Measurements from ENCODE around the gene AGAP1. TPM values are rescaled to one million over a fixed set of nuclear protein-coding genes. Genes with fewer than 3 reads are reported as not detected.
A peak's percentile ranks its signal among the peaks of the same experiment; 100 is the strongest.

Gene AGAP1
- total RNA-seq, 1 donor from 2014 or later: 18.3 TPM

DNA sequence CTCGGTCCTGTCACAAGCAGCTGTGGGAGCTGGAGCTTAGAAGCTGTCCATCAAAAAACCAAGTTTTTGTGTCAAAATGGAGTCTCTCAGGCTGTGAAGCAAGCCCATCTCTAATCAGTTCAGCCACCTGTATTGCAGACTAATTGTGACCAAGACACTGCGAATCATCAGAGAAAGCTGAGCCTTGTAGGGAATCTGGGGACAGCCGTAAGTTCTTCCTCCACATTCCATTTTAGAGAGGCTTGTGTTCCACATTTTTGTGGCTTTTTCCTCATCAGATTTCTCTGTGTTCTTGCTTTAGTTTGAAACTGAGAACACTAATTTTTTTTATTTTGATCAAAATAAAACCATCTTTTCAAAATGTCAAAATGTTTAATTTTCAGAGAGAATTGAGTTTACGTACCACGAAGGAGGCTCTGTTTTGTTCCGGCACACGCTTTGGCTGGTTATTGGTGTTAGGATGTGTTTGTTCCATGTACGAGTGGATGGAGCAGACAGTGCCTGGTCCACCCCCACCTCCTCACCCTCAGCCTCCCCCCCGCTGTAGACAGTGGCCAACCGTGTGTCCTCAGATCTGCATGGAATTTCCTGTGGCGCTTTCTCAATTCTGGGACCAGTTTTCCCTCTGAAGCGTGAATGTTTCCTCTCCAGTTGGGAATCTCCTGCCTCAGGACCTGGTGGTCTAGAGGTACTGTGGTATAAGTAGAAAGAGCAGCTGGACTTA is 140.8 kb downstream of the AGAP1 start:
- no peaks in the 10 kb centered on the region for H3K9me3 ChIP-seq (ENCODE audit: control insufficient read depth in 3 of 3, low read length in 3 of 3)
- H3K4me3 ChIP-seq (ENCODE audit: low read length in 3 of 3): no peak overlapping the region
- no peaks in the 10 kb centered on the region for H3K27me3 ChIP-seq (ENCODE audit: control insufficient read depth in 3 of 3, insufficient read depth in 3 of 3, low read length in 3 of 3)
- H3K27ac ChIP-seq (ENCODE audit: low read depth, low read length): no peak overlapping the region
- H3K9ac ChIP-seq (ENCODE audit: low read depth in 1 of 3, low read length in 3 of 3): no peak overlapping the region
- H3K4me1 ChIP-seq (ENCODE audit: control insufficient read depth in 3 of 3, insufficient read depth in 3 of 3, low read length in 3 of 3): peaks cover 8 to 18% (median 12%) of the 10 kb centered on the region in 3 donors
- no peaks in the 10 kb centered on the region for H3K36me3 ChIP-seq (ENCODE audit: control insufficient read depth in 3 of 3, insufficient read depth in 3 of 3, low read length in 3 of 3)

DNA sequence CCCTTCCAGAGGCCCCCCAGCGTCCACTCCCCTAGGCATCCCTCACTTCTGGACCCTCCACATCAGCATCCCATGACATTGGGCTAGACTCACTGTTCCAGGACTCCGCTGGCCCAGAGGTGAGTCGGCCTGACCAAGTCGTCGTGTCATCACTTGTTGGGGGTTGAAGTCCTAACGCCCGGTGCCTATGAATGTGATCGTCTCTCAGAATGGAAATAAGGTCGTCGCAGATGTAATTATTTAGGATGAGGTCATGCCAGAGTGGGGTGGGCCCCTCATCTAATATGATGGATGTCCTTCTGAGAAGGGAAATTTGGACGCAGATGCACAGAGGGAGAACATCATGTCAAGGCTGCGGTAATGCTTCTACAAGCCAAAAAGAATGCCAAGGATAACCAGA is 142.7 kb downstream of the AGAP1 start:
- Histone ChIP-seq H3K4me1 (ENCODE audit: control insufficient read depth in 3 of 3, insufficient read depth in 3 of 3, low read length in 3 of 3) (peaks cover 24 to 37% (median 28%) of the 10 kb centered on the region in 3 donors), H3K9me3 (ENCODE audit: control insufficient read depth in 3 of 3, low read length in 3 of 3) (no peaks in the 10 kb centered on the region), H3K4me3 (ENCODE audit: low read length in 3 of 3) (no peak overlapping the region), H3K9ac (ENCODE audit: low read depth in 1 of 3, low read length in 3 of 3) (no peak overlapping the region), H3K27me3 (ENCODE audit: control insufficient read depth in 3 of 3, insufficient read depth in 3 of 3, low read length in 3 of 3) (no peaks in the 10 kb centered on the region), H3K36me3 (ENCODE audit: control insufficient read depth in 3 of 3, insufficient read depth in 3 of 3, low read length in 3 of 3) (no peaks in the 10 kb centered on the region), H3K27ac (ENCODE audit: low read depth, low read length) (no peak overlapping the region)

DNA sequence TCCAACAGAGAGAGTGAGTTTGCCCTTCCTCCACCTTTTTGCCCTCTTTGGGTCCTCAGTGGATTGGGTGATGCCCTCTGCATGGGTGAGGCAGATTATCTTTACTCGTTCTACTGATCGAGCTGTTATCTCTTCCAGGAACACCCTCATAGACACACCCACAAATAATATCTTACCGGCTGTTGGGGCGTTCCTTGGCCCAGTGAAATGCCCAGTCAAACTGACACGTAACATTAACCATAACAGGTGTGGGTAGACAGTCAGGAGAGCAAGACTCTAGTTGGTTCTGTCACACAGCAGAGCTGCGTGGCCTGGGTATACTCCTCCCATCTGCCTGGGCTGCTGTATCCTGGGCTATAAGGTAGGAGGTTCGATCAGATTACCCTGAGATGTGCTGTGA is 144.1 kb downstream of the AGAP1 start:
- Histone ChIP-seq H3K4me3 (ENCODE audit: low read length in 3 of 3) (no peak overlapping the region), H3K27me3 (ENCODE audit: control insufficient read depth in 3 of 3, insufficient read depth in 3 of 3, low read length in 3 of 3) (no peaks in the 10 kb centered on the region), H3K9ac (ENCODE audit: low read depth in 1 of 3, low read length in 3 of 3) (no peak overlapping the region), H3K27ac (ENCODE audit: low read depth, low read length) (no peak overlapping the region), H3K9me3 (ENCODE audit: control insufficient read depth in 3 of 3, low read length in 3 of 3) (no peaks in the 10 kb centered on the region), H3K36me3 (ENCODE audit: control insufficient read depth in 3 of 3, insufficient read depth in 3 of 3, low read length in 3 of 3) (no peaks in the 10 kb centered on the region), H3K4me1 (ENCODE audit: control insufficient read depth in 3 of 3, insufficient read depth in 3 of 3, low read length in 3 of 3) (peaks cover 34 to 47% (median 39%) of the 10 kb centered on the region in 3 donors)

DNA sequence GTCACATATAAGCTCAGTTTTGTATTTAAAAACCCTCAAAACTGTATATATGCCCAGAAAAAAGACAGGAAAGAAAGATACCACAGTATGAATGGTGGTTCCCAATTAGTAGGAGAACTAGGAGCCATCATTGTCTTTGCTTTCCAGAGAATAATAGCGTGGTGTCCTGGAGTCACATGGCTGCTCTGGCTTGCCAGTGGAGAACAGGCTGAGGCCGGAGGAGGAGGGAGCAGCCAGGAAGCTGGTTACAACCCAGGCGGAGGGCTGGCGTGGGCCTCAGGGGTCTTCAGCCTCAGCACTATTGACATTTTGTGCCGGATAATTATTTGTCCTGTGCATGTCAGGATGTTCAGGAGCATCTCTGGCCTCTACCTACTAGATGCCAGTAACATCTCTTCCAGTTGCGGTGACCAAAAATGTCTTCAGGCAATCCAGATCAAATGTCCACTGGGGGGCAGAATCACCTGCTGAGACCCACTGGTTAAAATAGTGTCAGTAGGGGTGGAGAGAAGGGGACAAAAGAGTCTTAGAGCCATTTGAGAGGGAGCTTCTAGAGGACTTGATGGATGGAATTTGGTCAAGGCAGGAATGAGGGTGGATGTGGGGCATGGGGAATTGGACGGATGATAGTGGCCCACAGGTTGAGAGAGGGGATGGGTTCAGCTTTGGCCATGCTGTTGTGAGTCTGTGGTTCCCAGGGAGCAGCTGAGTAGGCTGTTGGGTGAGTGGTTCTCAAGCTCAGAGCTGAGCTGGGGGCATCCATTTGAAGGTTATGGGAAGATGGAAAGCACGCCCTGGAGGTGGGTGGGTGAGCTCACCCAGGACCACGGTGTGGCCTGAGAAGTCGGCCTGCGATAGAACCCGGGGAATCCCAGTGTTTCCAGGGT is 144.9 kb downstream of the AGAP1 start:
- H3K27ac ChIP-seq (ENCODE audit: low read depth, low read length): peak overlapping the region; percentile 62
- H3K9ac ChIP-seq (ENCODE audit: low read depth in 1 of 3, low read length in 3 of 3): no peak overlapping the region
- no peak overlapping the region for H3K4me3 ChIP-seq (ENCODE audit: low read length in 3 of 3)
- peaks cover 34 to 48% (median 40%) of the 10 kb centered on the region in 3 donors for H3K4me1 ChIP-seq (ENCODE audit: control insufficient read depth in 3 of 3, insufficient read depth in 3 of 3, low read length in 3 of 3)
- no peaks in the 10 kb centered on the region for H3K9me3 ChIP-seq (ENCODE audit: control insufficient read depth in 3 of 3, low read length in 3 of 3)
- H3K27me3 ChIP-seq (ENCODE audit: control insufficient read depth in 3 of 3, insufficient read depth in 3 of 3, low read length in 3 of 3): no peaks in the 10 kb centered on the region
- no peaks in the 10 kb centered on the region for H3K36me3 ChIP-seq (ENCODE audit: control insufficient read depth in 3 of 3, insufficient read depth in 3 of 3, low read length in 3 of 3)

DNA sequence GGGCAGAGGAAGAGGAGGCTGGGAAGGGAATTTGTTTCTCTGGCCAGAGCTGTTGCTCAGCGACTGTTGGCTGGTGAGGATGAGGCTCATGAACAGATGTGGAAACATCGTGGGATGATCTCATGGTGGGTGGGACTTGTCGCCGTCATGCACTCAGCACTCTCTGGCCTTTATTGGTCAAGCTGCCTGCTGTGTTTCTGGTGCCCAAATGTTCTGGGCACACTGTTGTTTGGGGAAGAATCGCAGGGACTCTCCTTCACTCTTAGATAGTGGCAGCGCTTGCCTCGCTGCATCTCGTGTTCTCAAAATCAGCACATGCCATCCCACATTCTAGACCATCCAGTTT is 145.6 kb downstream of the AGAP1 start:
- peaks cover 34 to 54% (median 43%) of the 10 kb centered on the region in 3 donors for H3K4me1 ChIP-seq (ENCODE audit: control insufficient read depth in 3 of 3, insufficient read depth in 3 of 3, low read length in 3 of 3)
- H3K27ac ChIP-seq (ENCODE audit: low read depth, low read length): peak overlapping the region; percentile 64
- H3K27me3 ChIP-seq (ENCODE audit: control insufficient read depth in 3 of 3, insufficient read depth in 3 of 3, low read length in 3 of 3): no peaks in the 10 kb centered on the region

DNA sequence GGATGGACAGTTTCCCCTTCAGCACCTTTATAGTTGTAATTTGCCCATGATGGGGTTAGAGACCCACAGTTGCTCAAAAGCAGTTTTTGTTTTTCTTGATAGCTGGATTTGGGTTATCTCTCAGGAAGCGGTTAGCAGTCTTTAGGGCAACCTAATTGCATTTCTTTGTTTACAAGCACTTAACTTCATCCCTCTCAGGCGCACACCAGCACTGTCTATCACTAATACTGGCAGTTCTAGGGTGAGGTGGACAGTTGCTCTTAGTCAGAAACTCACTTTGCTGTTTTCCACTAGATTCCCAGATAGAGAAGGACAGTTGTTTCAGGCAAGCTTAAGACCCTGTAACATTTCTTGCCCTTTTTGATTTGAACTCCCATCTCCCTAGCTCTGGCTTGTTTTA is 146.0 kb downstream of the AGAP1 start:
- peaks cover 36 to 57% (median 43%) of the 10 kb centered on the region in 3 donors for H3K4me1 ChIP-seq (ENCODE audit: control insufficient read depth in 3 of 3, insufficient read depth in 3 of 3, low read length in 3 of 3)
- no peaks in the 10 kb centered on the region for H3K9me3 ChIP-seq (ENCODE audit: control insufficient read depth in 3 of 3, low read length in 3 of 3)
- peak overlapping the region in 1 of 3 donors; percentile 41 for H3K9ac ChIP-seq (ENCODE audit: low read depth in 1 of 3, low read length in 3 of 3)
- no peak overlapping the region for H3K4me3 ChIP-seq (ENCODE audit: low read length in 3 of 3)
- no peaks in the 10 kb centered on the region for H3K36me3 ChIP-seq (ENCODE audit: control insufficient read depth in 3 of 3, insufficient read depth in 3 of 3, low read length in 3 of 3)
- H3K27ac ChIP-seq (ENCODE audit: low read depth, low read length): peak overlapping the region; percentile 64
- no peaks in the 10 kb centered on the region for H3K27me3 ChIP-seq (ENCODE audit: control insufficient read depth in 3 of 3, insufficient read depth in 3 of 3, low read length in 3 of 3)

More for the DNA sequence above, 145.6 kb downstream of the AGAP1 start:
- H3K4me3 ChIP-seq (ENCODE audit: low read length in 3 of 3): no peak overlapping the region
- no peaks in the 10 kb centered on the region for H3K9me3 ChIP-seq (ENCODE audit: control insufficient read depth in 3 of 3, low read length in 3 of 3)
- H3K36me3 ChIP-seq (ENCODE audit: control insufficient read depth in 3 of 3, insufficient read depth in 3 of 3, low read length in 3 of 3): no peaks in the 10 kb centered on the region
- H3K9ac ChIP-seq (ENCODE audit: low read depth in 1 of 3, low read length in 3 of 3): peak overlapping the region in 1 of 3 donors; percentile 41

DNA sequence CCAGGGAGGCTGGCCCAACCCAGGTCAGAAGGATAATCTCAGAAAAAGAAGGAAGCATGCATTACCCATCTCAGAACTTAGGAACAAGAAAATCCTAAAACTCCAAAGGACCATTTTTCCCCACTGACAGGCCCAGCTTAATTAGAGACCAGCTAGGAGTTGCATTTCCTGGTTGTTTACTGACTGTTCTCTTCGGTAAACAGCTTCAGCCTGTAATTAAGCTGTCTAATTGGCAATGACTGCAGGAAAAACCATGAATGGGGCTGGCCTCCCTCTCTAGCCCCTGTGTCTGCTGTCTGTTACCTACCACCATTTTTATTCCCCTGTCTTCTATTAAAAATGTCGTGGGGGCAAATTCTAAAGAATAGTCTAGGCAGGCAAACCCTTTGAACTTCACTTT is 146.5 kb downstream of the AGAP1 start:
- no peaks in the 10 kb centered on the region for H3K9me3 ChIP-seq (ENCODE audit: control insufficient read depth in 3 of 3, low read length in 3 of 3)
- no peaks in the 10 kb centered on the region for H3K36me3 ChIP-seq (ENCODE audit: control insufficient read depth in 3 of 3, insufficient read depth in 3 of 3, low read length in 3 of 3)
- H3K9ac ChIP-seq (ENCODE audit: low read depth in 1 of 3, low read length in 3 of 3): peak overlapping the region in 2 of 3 donors; percentile 14 to 30
- no peaks in the 10 kb centered on the region for H3K27me3 ChIP-seq (ENCODE audit: control insufficient read depth in 3 of 3, insufficient read depth in 3 of 3, low read length in 3 of 3)
- no peak overlapping the region for H3K4me3 ChIP-seq (ENCODE audit: low read length in 3 of 3)
- H3K27ac ChIP-seq (ENCODE audit: low read depth, low read length): peak overlapping the region; percentile 64
- H3K4me1 ChIP-seq (ENCODE audit: control insufficient read depth in 3 of 3, insufficient read depth in 3 of 3, low read length in 3 of 3): peaks cover 36 to 57% (median 43%) of the 10 kb centered on the region in 3 donors

DNA sequence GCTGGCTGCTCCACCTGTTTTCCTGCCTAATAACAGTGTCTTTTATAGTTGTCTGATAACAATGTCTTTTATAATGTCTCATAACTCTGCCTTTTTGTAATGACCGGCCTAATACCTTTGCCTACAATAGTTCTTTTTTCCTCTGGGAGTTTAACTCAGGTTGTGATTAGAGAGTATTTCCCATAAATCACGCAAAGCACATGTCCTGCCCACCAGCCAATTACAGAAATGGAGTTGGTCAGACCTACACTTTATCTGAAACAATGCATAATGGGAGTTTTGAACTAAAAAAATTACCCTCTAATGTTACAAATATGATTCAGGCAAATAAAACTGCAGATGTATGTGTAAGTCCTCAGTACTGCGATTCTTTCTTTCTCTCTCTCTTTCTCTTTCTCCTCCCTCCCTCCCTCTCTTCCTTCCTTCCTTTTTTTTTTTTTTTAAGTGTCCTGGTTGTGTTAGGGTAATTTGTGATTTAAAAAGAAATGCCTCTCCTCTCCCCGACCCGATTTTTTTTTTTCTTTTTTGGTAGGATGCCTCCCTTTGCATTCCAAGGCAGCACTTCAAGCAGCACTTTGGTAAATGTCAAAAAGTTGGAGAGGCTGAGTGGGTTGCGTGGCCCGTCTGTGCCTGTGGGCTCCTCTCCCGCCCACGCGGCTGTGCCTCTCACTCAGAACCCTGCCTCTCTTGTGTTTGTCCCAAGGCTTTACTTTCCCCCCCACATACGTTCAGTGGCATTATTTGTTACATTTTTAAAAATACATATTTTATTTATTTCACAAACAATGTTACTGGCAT is 147.3 kb downstream of the AGAP1 start:
- Histone ChIP-seq H3K27ac (ENCODE audit: low read depth, low read length) (peak overlapping the region; percentile 64), H3K9ac (ENCODE audit: low read depth in 1 of 3, low read length in 3 of 3) (peak overlapping the region in 1 of 3 donors; percentile 52), H3K9me3 (ENCODE audit: control insufficient read depth in 3 of 3, low read length in 3 of 3) (no peaks in the 10 kb centered on the region), H3K36me3 (ENCODE audit: control insufficient read depth in 3 of 3, insufficient read depth in 3 of 3, low read length in 3 of 3) (no peaks in the 10 kb centered on the region), H3K4me3 (ENCODE audit: low read length in 3 of 3) (no peak overlapping the region), H3K4me1 (ENCODE audit: control insufficient read depth in 3 of 3, insufficient read depth in 3 of 3, low read length in 3 of 3) (peaks cover 36 to 57% (median 43%) of the 10 kb centered on the region in 3 donors), H3K27me3 (ENCODE audit: control insufficient read depth in 3 of 3, insufficient read depth in 3 of 3, low read length in 3 of 3) (no peaks in the 10 kb centered on the region)

DNA sequence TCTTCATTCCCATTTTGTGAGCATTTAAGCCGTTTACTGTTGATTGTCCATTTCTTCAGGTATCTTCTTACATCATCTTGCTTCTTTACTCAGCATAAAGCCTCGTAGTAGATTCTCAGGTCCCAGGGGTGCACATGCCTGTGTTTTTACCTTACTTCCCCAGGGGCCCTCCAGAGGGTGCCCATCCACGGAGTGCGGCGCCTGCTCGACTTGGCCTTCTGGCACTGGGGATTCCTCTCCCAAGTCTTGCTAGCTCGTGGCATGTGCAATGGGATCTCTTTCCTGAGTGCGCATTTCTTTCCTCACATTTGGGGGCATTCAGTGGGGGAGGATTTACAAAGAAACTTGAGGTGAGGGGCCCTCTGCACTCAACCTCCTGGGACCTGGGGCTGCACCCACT is 148.1 kb downstream of the AGAP1 start:
- Histone ChIP-seq H3K9me3 (ENCODE audit: control insufficient read depth in 3 of 3, low read length in 3 of 3) (no peaks in the 10 kb centered on the region), H3K4me1 (ENCODE audit: control insufficient read depth in 3 of 3, insufficient read depth in 3 of 3, low read length in 3 of 3) (peaks cover 36 to 57% (median 43%) of the 10 kb centered on the region in 3 donors), H3K27ac (ENCODE audit: low read depth, low read length) (no peak overlapping the region), H3K36me3 (ENCODE audit: control insufficient read depth in 3 of 3, insufficient read depth in 3 of 3, low read length in 3 of 3) (no peaks in the 10 kb centered on the region), H3K4me3 (ENCODE audit: low read length in 3 of 3) (no peak overlapping the region), H3K27me3 (ENCODE audit: control insufficient read depth in 3 of 3, insufficient read depth in 3 of 3, low read length in 3 of 3) (no peaks in the 10 kb centered on the region), H3K9ac (ENCODE audit: low read depth in 1 of 3, low read length in 3 of 3) (no peak overlapping the region)

All from skeletal muscle tissue (tissue), 4 donors.